Activated CD8-positive, alpha-beta T cell treated with anti-CD3 and anti-CD28 coated beads, Interleukin-2, amount 10 ng/mL, durations not matched to agents 7 days and 5 days (primary cell): Measurements from ENCODE around the gene GDNF. TPM values are rescaled to one million over a fixed set of nuclear protein-coding genes. Genes with fewer than 3 reads are reported as not detected.

Experiments used
- ATAC-seq: fragments of 150-1000 bp; cut with Tn5 transposase; one replicate; pipeline ENCODE4 v1.10.0; 2021; ENCODE audit warnings: moderate library complexity
- CTCF ChIA-PET: fragments of 350-600 bp; sonication (Branson Sonifier 250); formaldehyde crosslinking; loops from one replicate; lab custom pipeline; 2021; ENCODE audit warnings: antibody characterized with exemption; lab: Charles Lee
- POLR2A ChIA-PET: fragments of 350-600 bp; sonication (Branson Sonifier 250); formaldehyde crosslinking; loops from one replicate; lab custom pipeline; 2021; ENCODE audit warnings: antibody characterized with exemption; lab: Charles Lee
- DNase-seq: peaks from one replicate; pipeline ENCODE4 v3.0.0-alpha.2; 2020
- H3K27ac Mint-ChIP-seq: one replicate; pipeline ENCODE4 v1.8.0; 2021; ENCODE audit warnings: mild to moderate bottlenecking, mixed read lengths
- H3K27me3 Mint-ChIP-seq: one replicate; pipeline ENCODE4 v1.8.0; 2021; ENCODE audit warnings: low read depth, mixed read lengths
- H3K36me3 Mint-ChIP-seq: one replicate; pipeline ENCODE4 v1.8.0; 2021; ENCODE audit warnings: low read depth, mixed read lengths
- H3K4me1 Mint-ChIP-seq: one replicate; pipeline ENCODE4 v1.8.0; 2021; ENCODE audit warnings: low read depth, mixed read lengths
- H3K4me3 Mint-ChIP-seq: one replicate; pipeline ENCODE4 v1.8.0; 2021; ENCODE audit warnings: mild to moderate bottlenecking, mixed read lengths
- H3K9me3 Mint-ChIP-seq: one replicate; pipeline ENCODE4 v1.8.0; 2022; ENCODE audit warnings: mixed read lengths; ENCODE audit not compliant: insufficient read depth
- total RNA-seq, 2 experiments: library from RNA; stranded (reverse); gene quantifications; one replicate each; pipeline ENCODE4 v1.2.3, GENCODE V29; 2021

Gene GDNF
- total RNA-seq, 2 experiments from 2014 or later = not detected

DNA sequence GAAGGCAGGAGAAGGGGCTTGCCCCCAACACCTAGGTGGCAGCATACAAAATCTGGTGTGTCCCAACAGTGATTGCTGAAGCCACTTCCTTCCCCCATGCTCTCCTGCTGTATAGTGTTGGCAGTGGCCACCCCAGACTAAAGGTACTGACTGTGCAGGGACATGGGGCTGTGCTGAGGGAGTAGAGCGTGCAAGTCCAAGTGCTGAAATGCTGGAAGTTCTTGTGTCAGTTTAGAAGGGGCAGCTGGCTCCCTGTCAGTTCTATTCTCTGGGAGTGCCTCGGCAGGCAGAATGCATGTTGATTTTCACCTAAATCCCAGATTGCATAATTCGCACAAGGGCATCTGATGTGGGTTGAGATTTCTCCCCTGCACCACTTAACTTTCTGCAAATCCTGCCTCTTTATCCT is 68.6 kb downstream of the GDNF start:
- no peak overlapping the region for H3K27ac Mint-ChIP-seq
- peaks cover 14% of the 10 kb centered on the region for H3K9me3 Mint-ChIP-seq
- POLR2A ChIA-PET = no interaction called here
- DNase-seq (no peak), ATAC-seq (no peak)
- CTCF ChIA-PET = no interaction called here
- H3K4me1 Mint-ChIP-seq = no peaks in the 10 kb centered on the region
- peaks cover 3% of the 10 kb centered on the region for H3K36me3 Mint-ChIP-seq
- no peaks in the 10 kb centered on the region for H3K27me3 Mint-ChIP-seq
- no peak overlapping the region for H3K4me3 Mint-ChIP-seq

DNA sequence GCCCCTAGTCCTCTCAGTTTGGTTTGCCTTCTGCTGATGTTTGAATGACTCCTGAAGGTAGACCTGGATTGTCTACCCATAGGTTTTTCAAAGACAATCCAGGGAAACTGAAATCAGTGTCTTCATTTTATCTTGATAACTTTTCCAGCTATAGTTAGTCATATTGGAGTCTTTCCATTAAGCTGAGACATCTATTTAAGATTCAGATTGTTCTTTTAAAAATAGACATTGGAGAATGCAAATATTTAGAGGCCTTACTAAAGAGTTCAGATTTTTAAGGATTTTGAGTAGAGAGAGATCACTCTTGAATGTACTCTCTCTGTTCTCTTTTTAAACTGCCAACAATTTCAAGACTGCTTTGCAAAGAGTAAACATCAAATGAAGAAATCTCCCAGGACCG is 69.1 kb downstream of the GDNF start:
- no peak for DNase-seq
- H3K27me3 Mint-ChIP-seq = no peaks in the 10 kb centered on the region

GRCh38 chr5:37769840-37770239 is 70.0 kb downstream of the GDNF start:
- POLR2A ChIA-PET = no interaction called here
- CTCF ChIA-PET = no interaction called here
- Mint-ChIP-seq H3K4me1 (no peaks in the 10 kb centered on the region), H3K27me3 (no peaks in the 10 kb centered on the region), H3K36me3 (peaks cover under 1% of the 10 kb centered on the region), H3K4me3 (no peak overlapping the region), H3K27ac (no peak overlapping the region), H3K9me3 (peaks cover 4% of the 10 kb centered on the region)
- DNase-seq (no peak), ATAC-seq (no peak)

More for the DNA sequence above, 69.1 kb downstream of the GDNF start:
- POLR2A ChIA-PET = no interaction called here
- ATAC-seq = no peak
- Mint-ChIP-seq H3K36me3 (peaks cover 3% of the 10 kb centered on the region), H3K4me1 (no peaks in the 10 kb centered on the region), H3K9me3 (peaks cover 9% of the 10 kb centered on the region), H3K4me3 (no peak overlapping the region), H3K27ac (no peak overlapping the region)
- CTCF ChIA-PET = no interaction called here

DNA sequence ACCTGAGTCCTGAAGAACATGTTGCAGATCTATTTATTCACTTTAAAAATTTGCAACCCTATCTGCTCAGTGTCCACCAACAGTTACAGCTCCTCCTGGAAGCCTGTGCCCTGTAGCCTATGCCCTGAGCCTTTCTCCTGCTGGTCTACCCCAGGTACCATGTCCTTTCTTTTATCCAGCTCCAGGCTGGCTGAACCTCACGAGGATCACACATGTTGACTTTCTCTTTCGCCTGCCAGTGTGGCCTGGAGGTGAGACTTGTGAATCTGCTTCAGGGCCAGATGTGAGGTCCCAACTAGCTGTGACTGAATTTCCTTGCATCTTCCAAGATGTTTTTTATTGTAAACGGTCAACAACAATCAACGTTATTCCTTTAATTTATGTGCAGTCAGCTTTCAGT is 70.7 kb downstream of the GDNF start:
- ATAC-seq (no peak), DNase-seq (no peak)
- POLR2A ChIA-PET = no interaction called here
- Mint-ChIP-seq H3K27ac (no peak overlapping the region), H3K27me3 (no peaks in the 10 kb centered on the region), H3K36me3 (no peaks in the 10 kb centered on the region), H3K4me3 (no peak overlapping the region), H3K4me1 (no peaks in the 10 kb centered on the region), H3K9me3 (no peaks in the 10 kb centered on the region)
- CTCF ChIA-PET = no interaction called here

DNA sequence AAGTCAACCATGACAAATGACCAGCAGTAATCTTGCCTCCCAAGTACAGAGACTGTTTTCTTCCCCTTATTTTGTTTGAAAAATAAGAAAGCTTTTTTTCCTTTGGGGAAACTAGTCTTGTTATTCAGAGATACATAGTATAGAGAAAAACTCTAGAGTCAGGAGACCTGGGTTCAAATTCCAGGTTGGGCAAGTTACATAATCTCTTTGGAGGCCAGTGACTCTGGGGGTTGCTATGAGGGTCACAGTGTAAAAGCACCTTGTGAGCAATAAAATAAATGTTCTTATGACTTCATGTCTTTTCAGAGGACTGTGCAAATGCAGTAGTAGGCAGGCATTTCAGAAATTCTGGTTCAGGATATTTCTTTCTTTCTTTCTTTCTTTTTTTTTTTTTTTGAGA is 71.5 kb downstream of the GDNF start:
- no peak for ATAC-seq
- CTCF ChIA-PET = no interaction called here
- no peak overlapping the region for H3K4me3 Mint-ChIP-seq
- H3K36me3 Mint-ChIP-seq = no peaks in the 10 kb centered on the region
- H3K9me3 Mint-ChIP-seq = no peaks in the 10 kb centered on the region
- H3K27ac Mint-ChIP-seq = no peak overlapping the region
- DNase-seq = no peak
- H3K4me1 Mint-ChIP-seq = no peaks in the 10 kb centered on the region
- POLR2A ChIA-PET = no interaction called here
- no peaks in the 10 kb centered on the region for H3K27me3 Mint-ChIP-seq

DNA sequence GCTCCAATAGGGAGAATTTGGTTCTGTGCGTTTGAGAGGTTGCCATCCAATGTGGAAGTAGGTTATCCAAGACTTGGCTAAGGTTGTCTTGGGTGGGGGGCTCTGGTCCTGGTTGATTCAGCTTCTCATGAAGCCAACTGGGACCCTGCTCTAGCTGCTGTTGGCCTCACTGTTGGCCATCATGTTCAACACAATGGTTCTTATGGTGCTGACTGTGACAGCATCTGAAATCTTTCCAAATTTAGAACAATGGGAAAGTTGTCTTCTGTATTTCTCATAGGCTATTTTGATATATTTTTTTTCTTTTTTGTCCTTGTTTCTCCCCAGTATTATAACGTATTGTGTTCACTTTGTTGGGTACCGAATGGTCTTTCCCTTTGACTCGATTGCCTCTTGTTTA is 71.9 kb downstream of the GDNF start:
- Mint-ChIP-seq H3K4me1 (no peaks in the 10 kb centered on the region), H3K9me3 (no peaks in the 10 kb centered on the region), H3K27ac (no peak overlapping the region), H3K4me3 (no peak overlapping the region), H3K36me3 (no peaks in the 10 kb centered on the region), H3K27me3 (no peaks in the 10 kb centered on the region)
- ATAC-seq (no peak), DNase-seq (no peak)
- ChIA-PET CTCF (no interaction called here), POLR2A (no interaction called here)

DNA sequence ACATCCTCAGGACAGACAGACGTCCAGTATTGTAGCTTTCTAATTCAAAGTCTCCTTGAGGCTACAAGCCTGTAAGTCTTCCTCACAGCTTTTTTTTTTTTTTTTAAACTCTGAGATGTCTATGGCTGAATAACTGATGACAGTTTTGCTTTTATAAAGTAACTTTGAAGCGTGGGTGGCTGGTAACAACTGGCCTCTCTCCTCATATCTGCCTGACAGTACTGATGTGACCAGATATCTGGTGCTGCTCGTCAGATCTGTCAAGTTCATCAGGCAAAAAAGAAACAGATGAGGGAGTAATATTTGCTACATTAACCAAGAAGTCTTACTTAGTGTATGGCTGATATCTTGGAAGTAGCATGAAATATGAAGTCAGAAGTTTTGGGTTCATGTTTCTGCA is 72.6 kb downstream of the GDNF start:
- Mint-ChIP-seq H3K27me3 (no peaks in the 10 kb centered on the region), H3K36me3 (no peaks in the 10 kb centered on the region), H3K4me1 (no peaks in the 10 kb centered on the region), H3K4me3 (no peak overlapping the region), H3K9me3 (no peaks in the 10 kb centered on the region), H3K27ac (no peak overlapping the region)
- POLR2A ChIA-PET = no interaction called here
- CTCF ChIA-PET = no interaction called here
- ATAC-seq = no peak
- no peak for DNase-seq
